MM.1S (cell line): ENCODE measurements around the gene MIEF2.

Source experiments
- DNase-seq: peaks from one replicate; pipeline ENCODE4 v3.0.0-alpha.2; 2015
- H2AFZ ChIP-seq: fragments of 300-600 bp; sonication (generic); 2 replicates; pipeline ENCODE4 v1.6.0; 2016; ENCODE audit warnings: antibody characterized with exemption, low read length
- H3F3A ChIP-seq: fragments of 300-600 bp; sonication (generic); 2 replicates; pipeline ENCODE4 v1.6.1; 2016; ENCODE audit warnings: mild to moderate bottlenecking, antibody characterized with exemption, low read length, moderate library complexity, mixed read lengths; ENCODE audit not compliant: insufficient read depth
- H3K27ac ChIP-seq: fragments of 300-600 bp; sonication (generic); 2 replicates; pipeline ENCODE4 v1.5.1; 2016; ENCODE audit warnings: mild to moderate bottlenecking, low read length
- H3K27me3 ChIP-seq: fragments of 300-600 bp; sonication (generic); replicated peaks from 2 replicates; pipeline ENCODE4 v1.6.0; 2016; ENCODE audit warnings: low read length; ENCODE audit not compliant: insufficient read depth
- H3K36me3 ChIP-seq: fragments of 300-600 bp; sonication (generic); replicated peaks from 2 replicates; pipeline ENCODE4 v1.6.1; 2016; ENCODE audit warnings: mild to moderate bottlenecking, low read length, mixed read lengths; ENCODE audit not compliant: insufficient read depth
- H3K4me1 ChIP-seq: fragments of 300-600 bp; sonication (generic); 2 replicates; pipeline ENCODE4 v1.6.1; 2016; ENCODE audit warnings: low read length, mixed read lengths
- H3K4me2 ChIP-seq: fragments of 300-600 bp; sonication (generic); 2 replicates; pipeline ENCODE4 v1.6.0; 2016; ENCODE audit warnings: low read depth, low read length
- H3K4me3 ChIP-seq: fragments of 300-600 bp; sonication (generic); 2 replicates; pipeline ENCODE4 v1.5.1; 2016; ENCODE audit warnings: low read length, mixed read lengths
- H3K79me2 ChIP-seq: fragments of 300-600 bp; sonication (generic); 2 replicates; pipeline ENCODE4 v1.6.1; 2016; ENCODE audit warnings: mixed run types, low read length, mixed read lengths
- H3K9ac ChIP-seq: fragments of 300-600 bp; sonication (generic); 2 replicates; pipeline ENCODE4 v1.6.1; 2016; ENCODE audit warnings: low read length, mixed read lengths
- H3K9me2 ChIP-seq: fragments of 300-600 bp; sonication (generic); replicated peaks from 2 replicates; pipeline ENCODE4 v1.6.1; 2016; ENCODE audit warnings: mild to moderate bottlenecking, low read length, mixed read lengths; ENCODE audit not compliant: insufficient read depth
- H3K9me3 ChIP-seq: fragments of 300-600 bp; sonication (generic); replicated peaks from 2 replicates; pipeline ENCODE4 v1.6.1; 2016; ENCODE audit warnings: mild to moderate bottlenecking, low read length, mixed read lengths; ENCODE audit not compliant: insufficient read depth
- H4K20me1 ChIP-seq: fragments of 300-600 bp; sonication (generic); 2 replicates; pipeline ENCODE4 v1.6.1; 2016; ENCODE audit warnings: mild to moderate bottlenecking, low read length, moderate library complexity, mixed read lengths; ENCODE audit not compliant: insufficient read depth
- EZH2 ChIP-seq: fragments of 300-600 bp; sonication (generic); optimal IDR thresholded peaks from 2 replicates; pipeline ENCODE3; 2017; ENCODE audit warnings: low read depth, mild to moderate bottlenecking, antibody characterized with exemption, low read length, mixed read lengths
- EZH2phosphoT487 ChIP-seq: fragments of 300-600 bp; sonication (generic); IDR thresholded peaks from 2 replicates; pipeline ENCODE4 v1.6.1; 2018; ENCODE audit warnings: antibody characterized with exemption, low read length
- TF ChIP-seq, protein P1 (sequence below): fragments of 300-600 bp; sonication (generic); IDR thresholded peaks from 2 replicates; pipeline ENCODE4 v1.5.1; 2016; ENCODE audit warnings: antibody characterized with exemption, low read length, mixed read lengths

Gene MIEF2

DNA sequence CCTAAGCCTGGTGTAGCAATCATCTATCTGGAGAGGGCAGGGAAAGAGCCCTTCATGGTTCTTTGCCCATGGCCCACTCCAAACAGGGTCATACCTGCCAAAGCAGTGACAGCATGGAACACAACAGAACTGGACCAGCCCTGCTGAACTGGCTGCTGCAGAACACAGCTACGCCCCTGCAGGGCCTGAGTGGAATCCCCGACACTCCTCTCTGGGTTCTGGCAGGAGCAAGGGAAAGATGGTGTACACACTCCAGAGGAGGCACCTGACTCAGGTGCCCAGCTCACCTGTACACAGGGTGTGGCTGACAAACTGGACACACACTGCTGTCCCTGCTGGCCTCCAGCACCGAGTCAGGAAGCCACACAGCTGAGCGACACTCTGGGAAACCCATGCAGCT is 19.8 kb downstream of the MIEF2 start:
- Histone ChIP-seq H3K4me3 (no peak overlapping the region), H3K4me2 (no peak overlapping the region), H2AFZ (no peak overlapping the region), H3K4me1 (no peaks in the 10 kb centered on the region), H4K20me1 (no peaks in the 10 kb centered on the region), H3F3A (no peaks in the 10 kb centered on the region), H3K79me2 (0 out of 2 replicates have a peak, but pooled peaks cover 5% of the 10 kb centered on the region), H3K9ac (no peak overlapping the region), H3K27ac (no peak overlapping the region), H3K9me2 (no peaks in the 10 kb centered on the region), H3K9me3 (no peaks in the 10 kb centered on the region), H3K36me3 (peaks cover 10% of the 10 kb centered on the region), H3K27me3 (no peaks in the 10 kb centered on the region)
- TF ChIP-seq, protein P1, sequence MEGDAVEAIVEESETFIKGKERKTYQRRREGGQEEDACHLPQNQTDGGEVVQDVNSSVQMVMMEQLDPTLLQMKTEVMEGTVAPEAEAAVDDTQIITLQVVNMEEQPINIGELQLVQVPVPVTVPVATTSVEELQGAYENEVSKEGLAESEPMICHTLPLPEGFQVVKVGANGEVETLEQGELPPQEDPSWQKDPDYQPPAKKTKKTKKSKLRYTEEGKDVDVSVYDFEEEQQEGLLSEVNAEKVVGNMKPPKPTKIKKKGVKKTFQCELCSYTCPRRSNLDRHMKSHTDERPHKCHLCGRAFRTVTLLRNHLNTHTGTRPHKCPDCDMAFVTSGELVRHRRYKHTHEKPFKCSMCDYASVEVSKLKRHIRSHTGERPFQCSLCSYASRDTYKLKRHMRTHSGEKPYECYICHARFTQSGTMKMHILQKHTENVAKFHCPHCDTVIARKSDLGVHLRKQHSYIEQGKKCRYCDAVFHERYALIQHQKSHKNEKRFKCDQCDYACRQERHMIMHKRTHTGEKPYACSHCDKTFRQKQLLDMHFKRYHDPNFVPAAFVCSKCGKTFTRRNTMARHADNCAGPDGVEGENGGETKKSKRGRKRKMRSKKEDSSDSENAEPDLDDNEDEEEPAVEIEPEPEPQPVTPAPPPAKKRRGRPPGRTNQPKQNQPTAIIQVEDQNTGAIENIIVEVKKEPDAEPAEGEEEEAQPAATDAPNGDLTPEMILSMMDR = no peak
- TF ChIP-seq EZH2 (no peak), EZH2phosphoT487 (no peak)
- no peak for DNase-seq

DNA sequence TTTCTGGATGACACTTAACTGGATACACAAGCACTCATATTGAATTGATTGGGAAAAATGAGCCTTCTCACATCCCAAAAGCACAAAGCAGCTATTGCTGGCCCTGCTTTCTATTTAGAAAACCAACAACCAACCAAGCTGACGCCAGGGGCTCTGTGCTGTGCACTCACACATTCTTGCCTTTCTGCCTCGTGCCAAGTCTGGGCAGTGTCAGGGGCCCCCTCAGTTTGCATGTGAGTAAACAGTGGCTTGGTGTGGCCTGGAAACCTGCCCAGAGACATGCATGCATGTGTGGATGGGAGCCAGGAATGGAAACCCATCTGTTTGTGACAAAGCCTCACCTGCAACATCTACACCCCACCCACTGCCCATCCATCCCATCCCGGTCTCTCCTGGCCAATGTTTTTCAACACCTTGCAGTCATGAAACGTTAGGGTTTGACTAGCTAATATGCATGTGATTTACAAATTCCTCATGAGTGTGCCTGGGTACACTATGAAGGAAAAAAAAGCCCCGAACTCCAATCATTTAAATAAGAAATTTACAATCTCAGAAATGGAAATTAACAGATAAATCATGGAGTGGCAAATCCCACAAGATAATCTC is 20.4 kb downstream of the MIEF2 start:
- no peaks in the 10 kb centered on the region for H3F3A ChIP-seq
- H3K9ac ChIP-seq = no peak overlapping the region
- no peaks in the 10 kb centered on the region for H3K9me2 ChIP-seq
- H3K79me2 ChIP-seq = 0 out of 2 replicates have a peak, but pooled peaks cover 7% of the 10 kb centered on the region
- H3K4me3 ChIP-seq = no peak overlapping the region
- no peak overlapping the region for H2AFZ ChIP-seq
- H3K27ac ChIP-seq = no peak overlapping the region
- no peak for TF ChIP-seq EZH2phosphoT487
- no peak for TF ChIP-seq EZH2
- TF ChIP-seq, protein P1 = no peak
- H3K4me2 ChIP-seq = no peak overlapping the region
- no peaks in the 10 kb centered on the region for H3K9me3 ChIP-seq
- no peaks in the 10 kb centered on the region for H3K27me3 ChIP-seq
- H3K4me1 ChIP-seq = no peaks in the 10 kb centered on the region
- DNase-seq = no peak
- H3K36me3 ChIP-seq = peaks cover 14% of the 10 kb centered on the region
- no peaks in the 10 kb centered on the region for H4K20me1 ChIP-seq

DNA sequence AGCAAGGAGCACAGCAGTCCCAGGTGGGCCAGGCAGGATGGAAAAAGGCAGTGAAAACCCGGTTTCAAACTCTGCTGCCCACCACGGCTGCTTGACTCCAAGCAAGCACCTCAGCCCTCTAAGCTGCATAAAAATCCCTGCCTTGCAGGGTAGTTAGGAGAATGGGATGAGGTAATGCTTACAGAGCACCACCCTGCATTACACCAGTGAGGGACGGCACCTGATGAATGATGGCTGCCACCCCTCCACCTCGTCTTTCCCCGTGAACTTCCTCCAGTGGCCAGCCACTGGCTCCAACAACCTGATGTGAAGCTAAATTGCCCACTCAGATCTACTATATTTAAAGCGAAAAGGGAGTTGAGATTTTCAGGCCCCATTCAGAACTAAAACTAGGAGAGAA is 21.3 kb downstream of the MIEF2 start:
- DNase-seq = no peak
- TF ChIP-seq, protein P1 = no peak
- TF ChIP-seq EZH2phosphoT487 (no peak), EZH2 (no peak)
- no peak overlapping the region for H2AFZ ChIP-seq
- H4K20me1 ChIP-seq = no peaks in the 10 kb centered on the region
- H3K27me3 ChIP-seq = no peaks in the 10 kb centered on the region
- H3K36me3 ChIP-seq = peaks cover 11% of the 10 kb centered on the region
- no peaks in the 10 kb centered on the region for H3K4me1 ChIP-seq
- H3K79me2 ChIP-seq = 0 out of 2 replicates have a peak, but pooled peaks cover 7% of the 10 kb centered on the region
- no peak overlapping the region for H3K27ac ChIP-seq
- H3K9ac ChIP-seq = no peak overlapping the region
- H3K4me3 ChIP-seq = no peak overlapping the region
- no peaks in the 10 kb centered on the region for H3K9me2 ChIP-seq
- H3F3A ChIP-seq = no peaks in the 10 kb centered on the region
- H3K4me2 ChIP-seq = no peak overlapping the region
- H3K9me3 ChIP-seq = no peaks in the 10 kb centered on the region
